HG02623 (cell line): Measurements from ENCODE around the gene SGO1.

Experiments
- ATAC-seq: cut with Tn5 transposase; IDR thresholded peaks from one replicate; pipeline ENCODE4 v1.9.1; 2021; ENCODE audit warnings: moderate library complexity; ENCODE audit not compliant: unreplicated experiment

The SGO1 gene

DNA sequence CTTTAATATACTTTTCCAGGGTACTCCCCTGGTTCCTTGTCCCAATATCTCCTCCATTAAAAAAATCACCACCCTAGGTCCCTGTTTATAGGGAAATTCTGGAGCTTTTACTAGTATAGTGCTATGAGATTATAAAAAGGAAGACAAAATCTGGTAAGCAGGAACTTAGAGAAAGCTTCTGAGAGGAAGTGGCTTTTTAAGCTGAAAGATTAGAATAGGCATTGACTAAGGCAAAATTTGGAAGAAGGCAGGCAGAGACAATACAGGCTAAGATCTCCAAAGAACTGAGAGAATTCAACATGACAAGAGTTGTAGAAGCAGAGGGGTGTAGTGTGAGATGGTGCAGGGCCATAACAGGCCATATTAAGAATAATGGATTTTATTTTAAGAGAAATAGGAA lies 25.8 kb downstream of the SGO1 start:
- no peak for ATAC-seq

DNA sequence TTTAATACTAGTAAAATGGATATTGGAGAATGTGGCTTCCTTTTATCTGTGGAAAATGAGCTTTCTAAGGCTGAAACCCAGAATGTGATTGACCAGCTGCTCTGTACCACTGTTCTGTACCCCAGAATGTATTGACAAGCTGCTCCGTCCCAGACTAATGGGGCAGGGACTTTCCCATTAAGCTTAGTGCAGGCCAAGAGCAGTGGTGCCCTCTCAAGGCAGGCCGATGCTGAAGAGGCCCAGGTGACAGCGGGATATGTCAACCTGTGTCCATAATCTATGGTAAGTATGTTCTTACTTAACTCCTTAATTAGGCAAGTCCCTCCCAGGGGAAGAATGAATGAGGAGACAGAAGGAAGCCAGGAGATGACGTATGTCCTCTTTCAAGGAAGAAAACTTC lies 31.1 kb downstream of the SGO1 start:
- ATAC-seq: no peak

DNA sequence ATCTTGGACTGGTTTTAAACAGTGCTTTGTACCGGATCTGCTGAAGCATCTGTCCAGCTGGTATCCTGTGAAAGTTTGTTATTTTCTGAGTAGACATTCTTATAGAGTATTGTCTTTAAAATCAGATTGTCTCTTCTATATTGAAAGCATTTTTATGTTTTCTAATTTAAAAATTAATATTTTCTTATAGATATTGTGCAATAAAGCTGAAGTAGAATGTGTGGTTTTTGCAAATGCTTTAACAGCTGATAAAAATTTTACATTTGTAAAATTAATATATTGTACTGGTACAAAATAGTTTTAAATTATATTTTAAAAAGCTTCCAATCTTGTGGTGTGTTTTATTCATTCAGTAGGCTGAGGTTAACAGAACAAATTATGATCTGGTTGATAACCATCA lies 31.9 kb downstream of the SGO1 start:
- no peak for ATAC-seq

DNA sequence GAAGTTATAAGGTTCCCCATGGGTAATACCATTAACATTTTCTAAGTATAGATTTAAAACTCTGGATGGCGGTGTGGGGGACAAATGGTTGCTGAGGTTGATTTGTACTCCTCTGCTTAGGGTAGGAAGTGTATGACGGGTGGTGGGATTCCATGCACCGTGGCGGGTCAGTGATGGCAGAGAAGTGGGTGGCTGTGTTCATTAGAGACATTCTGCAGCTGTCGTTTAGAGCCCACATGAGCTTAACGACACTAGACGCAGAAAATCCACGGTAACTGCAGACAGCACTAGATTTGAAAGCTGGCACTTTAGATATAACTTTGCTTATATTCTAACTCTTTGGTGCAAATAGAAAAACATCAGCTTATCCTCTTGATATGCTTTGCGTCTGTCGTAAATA lies 37.5 kb downstream of the SGO1 start:
- no peak for ATAC-seq

DNA sequence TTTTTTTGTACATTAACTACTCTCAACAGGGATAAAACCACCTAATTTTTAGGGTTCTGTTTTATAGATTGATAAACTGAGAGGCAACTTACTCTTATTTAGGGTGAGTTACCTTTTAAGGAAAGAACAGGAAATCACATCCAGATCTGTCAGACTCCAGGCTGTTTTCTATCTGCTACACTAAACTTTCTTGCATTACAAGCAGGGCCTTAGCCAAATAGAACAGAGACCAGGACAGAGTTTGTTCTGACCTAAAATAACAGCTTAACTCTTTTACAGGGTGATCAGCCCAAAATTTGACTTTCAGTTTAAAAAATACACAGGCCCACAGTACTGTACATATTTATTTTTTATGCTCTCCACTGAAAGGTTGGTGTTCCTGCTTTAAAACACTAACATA lies 38.6 kb downstream of the SGO1 start:
- no peak for ATAC-seq

DNA sequence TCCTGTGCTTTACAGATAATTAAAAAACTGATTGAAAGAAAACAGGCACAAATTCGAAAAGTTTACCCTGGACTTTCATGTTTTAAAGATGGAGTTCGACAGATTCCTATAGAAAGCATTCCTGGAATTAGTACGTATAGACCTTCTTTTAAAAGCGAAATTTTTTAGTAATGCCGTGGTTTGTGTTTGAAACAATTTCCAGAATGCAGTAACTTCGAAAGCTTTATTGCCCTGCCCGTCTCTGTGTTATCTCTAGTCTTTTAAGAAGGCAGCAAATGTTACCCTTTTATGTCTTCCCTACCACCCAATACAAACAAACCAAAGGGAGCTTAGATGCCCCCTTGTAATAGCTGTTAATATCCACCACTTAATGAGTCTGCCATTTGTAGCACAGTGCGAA lies 39.7 kb downstream of the SGO1 start:
- no peak for ATAC-seq

DNA sequence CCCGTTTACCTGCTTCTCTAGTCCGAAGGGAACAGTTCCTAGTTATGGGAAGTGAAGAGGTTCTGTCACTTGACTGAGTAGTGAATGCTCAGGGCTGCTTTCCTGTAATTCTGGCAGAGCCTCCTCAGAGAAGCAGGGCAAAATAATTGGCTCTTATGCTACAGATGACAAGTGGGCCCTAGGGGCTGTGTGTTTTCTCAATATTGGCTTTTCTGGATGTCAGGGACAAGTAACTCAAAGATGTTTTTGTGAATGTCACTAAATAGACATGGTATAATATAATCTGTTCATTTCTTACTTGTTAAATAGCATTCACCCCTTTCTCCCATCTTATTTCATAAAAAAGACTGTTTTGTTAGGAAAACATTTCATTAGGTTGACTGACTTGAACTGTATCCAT lies 40.1 kb downstream of the SGO1 start:
- no peak for ATAC-seq

DNA sequence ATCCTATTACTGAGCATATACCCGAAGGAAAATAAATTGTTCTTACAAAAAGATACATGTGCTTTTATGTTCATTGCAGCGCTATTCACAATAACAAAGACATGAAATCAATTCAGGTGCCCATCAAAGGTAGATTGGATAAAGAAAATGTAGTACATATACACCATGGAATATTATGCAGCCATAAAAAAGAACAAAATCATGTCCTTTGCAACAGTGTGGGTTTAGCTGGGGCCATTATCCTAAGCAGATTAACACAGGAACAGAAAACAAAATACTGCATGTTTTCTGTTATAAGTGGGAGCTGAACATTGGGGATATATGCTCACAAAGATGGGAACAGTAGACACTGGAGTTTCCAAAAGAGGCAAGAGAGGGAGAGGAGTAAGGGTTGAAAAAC lies 42.5 kb downstream of the SGO1 start:
- no peak for ATAC-seq

DNA sequence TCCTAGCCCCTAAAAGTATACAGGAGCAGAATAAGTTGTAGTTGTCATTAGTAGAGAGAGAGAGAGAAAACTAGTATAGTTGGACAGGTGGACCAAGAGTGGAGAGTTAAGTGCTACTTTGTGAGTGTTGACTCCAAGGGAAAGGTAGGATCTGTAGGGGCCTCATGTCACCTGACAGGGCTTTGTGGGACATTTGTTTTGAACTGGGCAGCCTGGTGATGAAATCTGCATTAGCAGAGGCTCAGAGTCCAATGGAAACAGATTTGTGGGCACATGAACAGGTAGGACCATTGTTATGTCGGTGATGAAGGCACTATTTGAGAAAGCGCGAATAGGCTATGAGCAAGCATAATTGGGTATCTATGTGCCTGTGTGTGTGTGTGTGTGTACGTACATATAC lies 43.5 kb downstream of the SGO1 start:
- no peak for ATAC-seq

DNA sequence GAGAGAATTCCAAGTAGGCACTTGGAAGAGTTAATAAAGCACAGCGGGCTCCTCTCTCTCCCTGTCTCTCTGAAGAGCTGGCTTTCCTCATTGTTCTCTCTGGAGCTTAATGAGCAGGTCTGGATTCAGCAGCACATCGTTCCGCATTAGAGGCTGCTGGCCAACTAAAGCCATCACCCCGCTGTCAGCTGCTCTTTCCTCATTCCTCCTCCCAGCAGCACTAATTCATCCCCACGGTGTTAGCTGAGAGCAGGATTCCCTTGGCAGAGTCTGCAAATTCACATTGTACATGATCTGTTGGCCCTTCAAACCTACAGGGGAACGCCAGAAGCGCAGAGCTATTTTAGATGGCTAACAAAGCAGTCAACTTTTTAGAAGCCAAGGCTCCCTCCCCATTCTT lies 44.2 kb downstream of the SGO1 start:
- no peak for ATAC-seq

DNA sequence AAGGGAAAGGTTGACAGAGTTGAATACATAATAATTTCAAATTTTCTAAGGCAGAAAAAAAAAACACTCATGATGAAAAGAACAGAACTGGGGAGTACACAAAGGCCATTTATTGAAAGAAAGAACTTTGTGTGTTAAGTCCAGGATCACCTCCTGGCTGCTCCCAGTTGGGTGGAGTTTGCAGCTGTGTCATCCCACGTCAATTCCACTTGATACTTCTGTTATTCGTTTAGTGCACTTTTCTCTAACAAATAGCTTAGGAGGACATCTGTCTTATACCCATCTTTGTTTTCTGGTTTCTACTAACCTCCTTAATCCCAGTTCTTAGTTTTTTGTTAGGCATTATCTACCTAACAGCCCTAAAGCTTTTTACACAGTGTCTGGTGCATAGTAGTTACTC lies 44.7 kb downstream of the SGO1 start:
- ATAC-seq: no peak

DNA sequence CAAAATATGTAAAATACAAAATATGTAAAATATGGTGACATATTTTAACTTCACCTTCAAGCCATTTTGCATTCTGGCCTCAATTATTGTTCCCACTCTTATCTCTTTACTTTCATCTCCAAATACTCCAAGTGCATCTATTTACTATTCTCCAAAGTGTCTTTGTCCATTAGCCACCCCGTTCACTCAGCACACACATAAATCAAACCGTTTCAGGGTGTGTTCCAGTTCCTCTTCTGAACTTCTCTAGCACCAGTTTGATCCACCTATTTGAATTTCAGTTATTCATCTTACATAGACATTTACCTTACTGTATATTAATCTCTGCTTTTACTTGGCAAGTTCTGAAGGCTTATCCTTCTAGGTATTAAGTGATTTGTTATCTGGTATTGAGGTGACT lies 45.1 kb downstream of the SGO1 start:
- no peak for ATAC-seq

DNA sequence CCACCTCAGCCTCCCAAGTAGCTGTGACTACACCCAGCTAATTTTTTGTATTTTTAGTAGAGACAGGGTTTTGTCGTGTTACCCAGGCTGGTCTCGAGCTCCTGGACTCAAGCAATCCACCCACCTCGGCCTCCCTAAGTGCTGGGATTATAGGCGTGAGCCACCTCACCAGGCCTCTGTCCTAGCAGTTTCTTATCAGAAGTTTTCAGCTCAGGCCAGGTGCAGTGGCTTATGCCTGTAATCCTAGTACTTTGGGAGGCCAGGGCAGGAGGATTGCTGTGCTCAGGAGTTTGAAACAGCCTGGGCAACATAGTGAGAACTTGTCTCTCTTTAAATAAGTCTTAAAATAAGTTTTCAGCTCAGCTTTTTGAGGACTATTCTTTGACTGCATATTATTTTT lies 48.4 kb downstream of the SGO1 start:
- ATAC-seq: no peak

DNA sequence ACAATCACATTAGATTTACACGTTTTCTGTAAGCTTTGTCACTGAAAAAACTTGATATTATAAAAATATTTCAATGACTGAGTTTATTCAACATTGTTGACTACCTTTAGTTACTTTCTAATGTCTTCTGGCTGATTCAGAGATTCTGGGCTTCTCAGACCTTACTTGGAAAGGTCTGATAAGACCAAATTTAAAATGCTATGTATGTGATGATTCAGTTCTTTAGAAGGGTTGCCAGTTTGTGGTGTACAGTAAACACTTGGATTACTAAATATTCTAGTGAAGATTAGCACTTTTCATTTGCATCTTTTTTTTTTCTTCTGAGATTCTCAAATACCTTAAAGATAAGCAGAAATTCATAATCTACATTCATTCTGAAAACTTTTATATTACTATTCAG lies 49.8 kb downstream of the SGO1 start:
- ATAC-seq: no peak

DNA sequence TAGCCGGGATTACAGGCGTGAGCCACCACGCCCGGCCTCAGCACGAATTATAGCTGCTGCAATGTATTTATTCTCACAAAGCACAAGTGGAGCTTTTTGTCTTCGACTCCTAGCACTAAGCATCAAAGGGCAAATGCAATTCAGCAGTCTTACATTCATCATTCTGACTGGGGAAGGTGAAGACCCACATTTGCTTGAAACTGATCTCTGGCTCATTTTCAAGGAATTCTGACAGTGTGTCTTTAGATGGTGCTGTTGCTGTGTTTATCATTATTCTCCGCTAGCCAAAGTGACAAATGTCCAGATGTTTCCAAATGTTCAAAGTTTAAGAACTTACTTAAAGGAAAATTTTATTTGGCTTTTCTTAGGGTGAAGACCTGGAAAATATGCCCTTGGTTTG lies 55.9 kb downstream of the SGO1 start:
- no peak for ATAC-seq

DNA sequence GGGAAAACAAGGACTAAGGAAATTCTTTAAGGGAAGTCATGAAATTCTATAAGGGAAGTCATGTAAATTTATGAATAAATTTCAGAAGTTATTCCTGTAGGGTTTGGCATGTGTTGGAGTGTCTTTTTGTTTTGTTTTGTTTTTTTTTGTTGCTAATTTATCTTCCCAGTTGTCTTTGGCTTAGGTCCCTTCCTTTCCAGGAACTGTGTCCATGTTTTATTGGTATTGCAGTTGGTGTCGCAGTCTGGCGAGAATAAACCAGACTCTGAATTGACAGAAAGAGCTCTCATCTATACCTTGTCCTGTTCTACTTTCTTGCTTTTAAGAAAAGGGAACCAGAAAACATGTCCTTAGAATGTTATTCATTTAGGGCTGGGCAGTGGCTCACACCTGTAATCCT lies 57.6 kb downstream of the SGO1 start:
- no peak for ATAC-seq

DNA sequence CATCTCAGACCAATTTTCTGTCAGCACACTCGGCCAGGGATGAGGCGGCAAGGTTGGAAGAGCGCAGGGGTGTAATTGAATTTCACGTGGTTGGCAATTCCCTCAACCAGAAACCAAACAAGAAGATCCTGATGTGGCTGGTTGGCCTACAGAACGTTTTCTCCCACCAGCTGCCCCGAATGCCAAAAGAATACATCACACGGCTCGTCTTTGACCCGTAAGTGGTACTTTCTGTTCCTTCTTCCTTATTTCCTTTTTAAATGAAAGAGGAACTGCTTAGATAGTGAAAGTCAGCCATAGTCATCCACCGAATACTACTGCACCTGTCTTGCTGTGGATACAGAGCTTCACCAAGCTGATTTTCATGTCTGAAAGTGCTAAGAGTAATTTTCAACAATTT lies 60.1 kb downstream of the SGO1 start:
- ATAC-seq: peak; percentile 100

DNA sequence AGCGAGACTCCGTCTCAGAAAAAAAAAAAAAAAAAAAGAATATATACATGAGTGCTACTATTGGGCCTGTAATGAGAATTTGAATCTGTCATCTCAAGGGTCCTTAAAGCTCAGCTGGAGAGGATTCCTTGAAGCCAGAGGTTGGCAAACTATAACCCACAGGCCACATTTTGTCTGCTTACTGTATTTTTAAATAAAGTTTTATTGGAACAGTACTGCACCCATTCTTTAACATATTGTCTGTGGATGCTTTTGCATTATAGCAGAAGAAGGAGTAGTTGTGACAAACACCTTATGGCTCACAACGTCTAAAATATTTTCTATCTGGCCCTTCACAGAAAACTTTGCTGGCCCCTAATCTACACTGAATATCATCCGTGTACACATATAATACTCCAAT lies 60.7 kb downstream of the SGO1 start:
- ATAC-seq: no peak

DNA sequence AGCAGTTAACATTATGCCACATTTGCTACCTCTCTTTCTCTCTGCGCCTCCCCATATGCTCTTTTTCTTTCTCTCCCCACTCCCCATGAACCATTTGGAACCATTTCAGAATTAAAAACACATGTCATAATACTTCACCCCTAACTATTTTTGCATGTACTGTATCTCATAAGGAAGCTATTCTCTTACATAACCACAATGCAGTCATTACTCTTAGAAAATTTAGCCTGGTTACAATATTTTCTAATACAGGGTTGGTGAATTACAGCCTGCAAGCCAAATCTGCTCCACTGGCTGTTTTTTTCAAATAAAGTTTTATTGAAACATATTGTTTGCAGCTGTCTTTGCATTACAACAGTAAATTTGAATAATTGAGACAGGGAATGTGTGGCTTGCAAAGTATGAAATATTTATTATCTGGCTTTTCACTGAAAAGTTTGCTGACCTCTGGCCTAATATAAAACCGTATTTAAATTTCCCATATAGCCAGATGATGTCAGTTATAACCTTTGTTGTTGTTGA lies 62.8 kb downstream of the SGO1 start:
- no peak for ATAC-seq

DNA sequence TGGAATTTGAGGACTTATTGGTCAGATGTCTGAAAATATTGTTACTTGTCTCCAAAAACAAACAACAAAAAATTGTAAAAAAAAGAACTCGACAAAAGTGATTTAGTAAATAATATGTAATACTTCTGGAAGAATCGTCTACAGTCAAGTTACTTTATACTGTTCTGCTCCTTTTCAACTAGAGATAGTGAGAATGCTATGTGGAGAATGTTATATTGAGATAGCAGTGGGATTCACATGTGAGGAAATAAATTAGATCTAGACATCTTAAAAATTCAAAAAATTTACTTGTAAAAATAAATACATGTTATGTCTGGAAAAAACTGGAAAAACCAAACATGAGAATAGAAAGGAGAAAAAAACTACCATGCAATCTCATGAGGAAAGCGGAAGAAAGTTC lies 64.9 kb downstream of the SGO1 start:
- ATAC-seq: no peak
